Measurements from ENCODE around the gene OXSM.

Gene OXSM

GRCh38 chr3:25782636-25782937, 7.3 kb upstream of the OXSM start:
- no peak for DNase-seq (ENCODE audit: low read depth in 1 of 2, low spot score in 1 of 2)
- in situ Hi-C loops (cut with HindIII; ENCODE audit: low pct_unique_long_range_greater_than_20kb, low sequenced_read_pairs), result no loop called here
- no peak for TF ChIP-seq JUND (IDR thresholded peaks at IDR 0.05; ENCODE audit: low read depth)

DNA sequence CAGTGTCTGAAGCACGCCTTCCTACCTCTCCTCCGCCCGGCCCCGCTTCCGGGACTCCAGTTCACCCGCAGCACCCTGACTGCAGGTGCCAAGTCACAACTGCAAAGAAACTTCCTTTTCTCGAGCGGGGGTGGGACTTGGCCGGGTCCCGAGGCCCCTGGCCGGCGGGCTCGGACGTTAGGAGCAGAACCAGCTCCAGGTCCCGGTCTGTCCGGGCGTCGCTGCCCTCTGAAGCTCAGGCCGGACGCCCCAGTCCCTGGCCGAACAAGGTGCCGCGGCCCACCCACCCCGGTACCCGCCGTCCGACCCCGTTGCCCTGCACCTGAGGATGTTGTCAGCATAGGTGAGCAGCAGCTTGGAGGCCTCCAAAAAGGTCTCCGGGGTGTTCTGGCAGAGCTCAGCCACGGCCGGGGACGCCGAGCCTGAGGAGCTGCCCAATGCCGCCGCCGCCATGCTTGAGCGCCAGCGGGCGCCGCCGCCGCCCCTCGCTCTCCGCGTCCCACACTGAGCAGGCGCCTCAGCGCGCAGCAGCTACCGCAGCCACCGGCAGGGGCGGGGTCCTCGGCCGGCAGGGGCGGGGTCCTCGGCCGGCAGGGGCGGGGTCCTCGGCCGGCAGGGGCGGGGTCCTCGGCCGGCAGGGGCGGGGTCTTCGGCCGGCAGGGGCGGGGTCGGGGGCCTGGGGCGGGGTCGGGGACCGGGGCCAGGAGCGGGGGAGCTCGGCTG, 6.8 kb upstream of the OXSM start, which contains the start of gene NGLY1:
NGLY1 (minus strand) TSS at position 506 of the 723 bp plus-strand sequence; CDS start at position 453, 53 bp downstream.
- no peak for TF ChIP-seq JUND (IDR thresholded peaks at IDR 0.05; ENCODE audit: low read depth)
- in situ Hi-C loops (cut with HindIII; ENCODE audit: low pct_unique_long_range_greater_than_20kb, low sequenced_read_pairs), result no loop called here
- DNase-seq (ENCODE audit: low read depth in 1 of 2, low spot score in 1 of 2), result peak; percentile 86 to 89

GRCh38 chr3:25783661-25784512, 6.0 kb upstream of the OXSM start:
- no peak for TF ChIP-seq JUND (IDR thresholded peaks at IDR 0.05; ENCODE audit: low read depth)
- in situ Hi-C loops (cut with HindIII; ENCODE audit: low pct_unique_long_range_greater_than_20kb, low sequenced_read_pairs), result no loop called here
- peak in 1 of 2 experiments; percentile 52 for DNase-seq (ENCODE audit: low read depth in 1 of 2, low spot score in 1 of 2)

GRCh38 chr3:25784971-25785370, 4.9 kb upstream of the OXSM start:
- DNase-seq (ENCODE audit: low read depth in 1 of 2, low spot score in 1 of 2), result no peak
- in situ Hi-C loops (cut with HindIII; ENCODE audit: low pct_unique_long_range_greater_than_20kb, low sequenced_read_pairs), result no loop called here

DNA sequence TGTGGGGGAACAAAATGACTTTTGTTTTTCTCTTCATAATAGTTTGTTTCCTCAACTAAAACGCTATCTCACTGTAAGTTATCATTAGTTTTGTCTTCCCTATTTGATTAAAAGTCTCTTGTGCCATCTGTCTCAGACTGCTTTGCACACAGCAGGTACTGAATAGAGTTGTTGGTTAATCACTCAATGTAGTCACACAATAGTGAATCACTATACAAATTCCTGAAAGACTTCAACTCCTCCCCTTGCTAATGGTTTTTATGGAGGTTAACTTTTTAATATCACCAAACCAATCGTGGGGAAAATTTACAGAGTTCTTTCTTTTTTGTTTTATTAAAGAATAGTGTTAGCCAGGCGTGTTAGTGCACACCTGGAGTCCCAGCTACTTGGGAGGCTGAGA, 4.1 kb upstream of the OXSM start:
- TF ChIP-seq JUND (IDR thresholded peaks at IDR 0.05; ENCODE audit: low read depth), result no peak
- no peak for DNase-seq (ENCODE audit: low read depth in 1 of 2, low spot score in 1 of 2)
- in situ Hi-C loops (cut with HindIII; ENCODE audit: low pct_unique_long_range_greater_than_20kb, low sequenced_read_pairs), result no loop called here

More at GRCh38 chr3:25784971-25785370, 4.9 kb upstream of the OXSM start:
- TF ChIP-seq JUND (IDR thresholded peaks at IDR 0.05; ENCODE audit: low read depth), result no peak

GRCh38 chr3:25787689-25788088, 2.2 kb upstream of the OXSM start:
- in situ Hi-C loops (cut with HindIII; ENCODE audit: low pct_unique_long_range_greater_than_20kb, low sequenced_read_pairs), result no loop called here

GRCh38 chr3:25789209-25789595, 688 bp upstream of the OXSM start:
- TF ChIP-seq JUND (IDR thresholded peaks at IDR 0.05; ENCODE audit: low read depth), result no peak
- no peak for DNase-seq (ENCODE audit: low read depth in 1 of 2, low spot score in 1 of 2)
- in situ Hi-C loops (cut with HindIII; ENCODE audit: low pct_unique_long_range_greater_than_20kb, low sequenced_read_pairs), result no loop called here

More at GRCh38 chr3:25787689-25788088, 2.2 kb upstream of the OXSM start:
- no peak for TF ChIP-seq JUND (IDR thresholded peaks at IDR 0.05; ENCODE audit: low read depth)
- DNase-seq (ENCODE audit: low read depth in 1 of 2, low spot score in 1 of 2), result no peak

GRCh38 chr3:25801786-25802185, 11.9 kb downstream of the OXSM start:
- in situ Hi-C loops (cut with HindIII; ENCODE audit: low pct_unique_long_range_greater_than_20kb, low sequenced_read_pairs), result no loop called here
- no peak for DNase-seq (ENCODE audit: low read depth in 1 of 2, low spot score in 1 of 2)
- TF ChIP-seq JUND (IDR thresholded peaks at IDR 0.05; ENCODE audit: low read depth), result no peak

- no peak for TF ChIP-seq JUND (IDR thresholded peaks at IDR 0.05; ENCODE audit: low read depth)
- in situ Hi-C loops (cut with HindIII; ENCODE audit: low pct_unique_long_range_greater_than_20kb, low sequenced_read_pairs), result no loop called here
- no peak for DNase-seq (ENCODE audit: low read depth in 1 of 2, low spot score in 1 of 2)
Measured at GRCh38 chr3:25803833-25804232, 13.9 kb downstream of the OXSM start.

DNA sequence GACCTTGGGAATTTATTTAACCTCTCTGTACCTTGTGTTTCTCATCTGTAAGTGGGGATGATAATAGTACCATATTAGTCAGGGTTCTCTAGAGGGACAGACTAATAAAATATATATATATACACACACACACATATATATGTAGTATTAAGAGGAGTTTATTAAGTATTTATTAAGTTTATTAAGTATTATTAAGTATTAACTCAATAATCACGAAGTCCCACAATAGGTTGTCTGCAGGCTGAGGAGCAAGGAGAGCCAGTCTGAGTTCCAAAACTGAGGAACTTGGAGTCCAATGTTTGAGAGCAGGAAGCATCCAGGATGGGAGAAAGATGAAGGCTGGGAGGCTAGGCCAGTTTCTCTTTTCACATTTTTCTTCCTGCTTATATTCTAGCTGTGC, 14.8 kb downstream of the OXSM start:
- TF ChIP-seq JUND (IDR thresholded peaks at IDR 0.05; ENCODE audit: low read depth), result no peak
- in situ Hi-C loops (cut with HindIII; ENCODE audit: low pct_unique_long_range_greater_than_20kb, low sequenced_read_pairs), result no loop called here
- DNase-seq (ENCODE audit: low read depth in 1 of 2, low spot score in 1 of 2), result no peak

- TF ChIP-seq JUND (IDR thresholded peaks at IDR 0.05; ENCODE audit: low read depth), result no peak
- in situ Hi-C loops (cut with HindIII; ENCODE audit: low pct_unique_long_range_greater_than_20kb, low sequenced_read_pairs), result no loop called here
- DNase-seq (ENCODE audit: low read depth in 1 of 2, low spot score in 1 of 2), result no peak
Measured at GRCh38 chr3:25812644-25813043, 22.8 kb downstream of the OXSM start.

DNA sequence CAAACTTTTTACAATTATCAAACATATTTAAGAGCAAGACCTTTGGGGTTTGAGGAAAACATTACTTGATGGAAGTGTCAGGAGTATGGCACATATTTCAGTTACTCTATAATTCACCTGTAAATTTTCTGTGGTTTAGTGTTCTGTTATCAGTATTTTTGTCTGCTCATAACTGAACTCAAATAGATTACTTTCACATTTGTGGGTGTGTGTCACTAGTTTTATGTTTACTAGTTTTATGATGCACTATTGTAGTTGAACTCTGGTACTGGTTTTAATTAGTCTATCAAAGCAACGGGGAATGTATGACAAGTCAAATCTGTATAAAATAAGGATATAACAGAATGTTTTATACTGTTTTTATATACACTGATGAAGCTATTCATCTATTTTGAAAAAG, 27.2 kb downstream of the OXSM start:
- TF ChIP-seq JUND (IDR thresholded peaks at IDR 0.05; ENCODE audit: low read depth), result no peak
- in situ Hi-C loops (cut with HindIII; ENCODE audit: low pct_unique_long_range_greater_than_20kb, low sequenced_read_pairs), result no loop called here
- DNase-seq (ENCODE audit: low read depth in 1 of 2, low spot score in 1 of 2), result no peak

- TF ChIP-seq JUND (IDR thresholded peaks at IDR 0.05; ENCODE audit: low read depth), result no peak
- in situ Hi-C loops (cut with HindIII; ENCODE audit: low pct_unique_long_range_greater_than_20kb, low sequenced_read_pairs), result no loop called here
- DNase-seq (ENCODE audit: low read depth in 1 of 2, low spot score in 1 of 2), result no peak
Measured at GRCh38 chr3:25817638-25818037, 27.7 kb downstream of the OXSM start.
